HG02571 (cell line): ENCODE measurements around the gene MAFG.

Experiments used
- ATAC-seq: cut with Tn5 transposase; IDR thresholded peaks from one replicate; pipeline ENCODE4 v1.9.1; 2021; ENCODE audit warnings: mild to moderate bottlenecking, moderate library complexity; ENCODE audit not compliant: unreplicated experiment

The MAFG gene

GRCh38 chr17:81911277-81911961 is 16.1 kb downstream of the MAFG start, which contains the start of gene PCYT2:
Gene PCYT2, minus strand, starts transcription at chr17:81911399. Its CDS starts 44 bp downstream, at chr17:81911355.
- peak; percentile 62 for ATAC-seq

- peak; percentile 20 for ATAC-seq
Observed at GRCh38 chr17:81910840-81911276, 16.7 kb downstream of the MAFG start.

GRCh38 chr17:81909966-81910839 is 17.3 kb downstream of the MAFG start:
- no peak for ATAC-seq

GRCh38 chr17:81909231-81909630 is 18.3 kb downstream of the MAFG start:
- ATAC-seq, result no peak

GRCh38 chr17:81908793-81909192 is 18.7 kb downstream of the MAFG start:
- no peak for ATAC-seq

- ATAC-seq, result no peak
Observed at GRCh38 chr17:81907219-81908145, 20.1 kb downstream of the MAFG start.

- ATAC-seq, result no peak
Observed at GRCh38 chr17:81906476-81907218, 20.9 kb downstream of the MAFG start.

- no peak for ATAC-seq
Observed at GRCh38 chr17:81905993-81906392, 21.5 kb downstream of the MAFG start.

GRCh38 chr17:81905424-81905875 is 22.1 kb downstream of the MAFG start:
- no peak for ATAC-seq

GRCh38 chr17:81904600-81905423 is 22.7 kb downstream of the MAFG start:
- no peak for ATAC-seq

- no peak for ATAC-seq
Observed at GRCh38 chr17:81903896-81904599, 23.5 kb downstream of the MAFG start.

- no peak for ATAC-seq
Observed at GRCh38 chr17:81903415-81903831, 24.1 kb downstream of the MAFG start.

GRCh38 chr17:81902653-81903414 is 24.7 kb downstream of the MAFG start:
- ATAC-seq, result no peak

- no peak for ATAC-seq
Observed at GRCh38 chr17:81902023-81902652, 25.4 kb downstream of the MAFG start, which contains the start of gene NPB. Gene NPB, plus strand, starts transcription at chr17:81902238. Its CDS starts 40 bp downstream, at chr17:81902278.

- no peak for ATAC-seq
Observed at GRCh38 chr17:81901167-81902022, 26.1 kb downstream of the MAFG start.

GRCh38 chr17:81900181-81900820 is 27.2 kb downstream of the MAFG start:
- ATAC-seq, result no peak
